ENCODE measurements around the gene OAT.

The OAT gene

DNA sequence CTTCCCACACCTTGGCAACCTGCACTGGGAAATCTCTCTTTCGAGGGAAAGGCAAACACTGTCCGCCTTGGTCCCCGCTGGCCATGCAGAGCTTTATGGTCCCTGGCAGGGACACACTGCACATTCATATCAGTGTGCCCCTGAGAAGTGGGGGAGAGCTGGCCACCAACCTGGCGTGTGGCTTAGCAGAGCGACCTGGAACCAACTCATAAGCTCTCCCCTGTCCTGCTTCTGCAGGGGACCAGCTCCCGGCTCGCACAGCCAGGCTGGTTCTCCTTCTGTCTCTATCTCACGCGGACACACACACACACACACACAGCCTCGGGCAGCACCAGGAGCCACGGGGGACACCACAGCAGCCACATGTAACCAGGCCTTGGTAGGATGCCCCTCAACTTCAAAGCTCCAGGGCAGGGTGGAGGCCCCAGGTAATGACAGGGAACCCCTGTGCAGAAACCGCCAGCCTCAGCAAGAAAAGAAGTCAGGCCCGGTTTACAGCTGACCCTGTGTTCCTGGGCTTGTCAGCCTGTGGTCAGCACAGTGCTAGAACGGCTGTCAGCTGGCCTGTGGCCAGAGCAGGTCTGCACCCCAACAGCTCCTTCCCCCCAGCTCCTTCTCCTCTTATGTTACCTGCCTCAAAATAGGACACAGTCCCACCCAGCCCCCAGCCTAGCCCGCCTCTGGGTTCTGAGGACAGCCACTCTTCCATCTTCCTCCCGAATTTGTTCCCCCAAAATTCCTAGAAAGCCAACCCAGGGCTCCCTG is 69.3 kb downstream of the OAT start:
- in situ Hi-C loops (cut with HindIII; ENCODE audit: low pct_unique_long_range_greater_than_20kb, low sequenced_read_pairs) = no loop called here
- TF ChIP-seq JUND (IDR thresholded peaks at IDR 0.05; ENCODE audit: low read depth) = no peak
- DNase-seq (ENCODE audit: low read depth in 1 of 2, low spot score in 1 of 2) = no peak

DNA sequence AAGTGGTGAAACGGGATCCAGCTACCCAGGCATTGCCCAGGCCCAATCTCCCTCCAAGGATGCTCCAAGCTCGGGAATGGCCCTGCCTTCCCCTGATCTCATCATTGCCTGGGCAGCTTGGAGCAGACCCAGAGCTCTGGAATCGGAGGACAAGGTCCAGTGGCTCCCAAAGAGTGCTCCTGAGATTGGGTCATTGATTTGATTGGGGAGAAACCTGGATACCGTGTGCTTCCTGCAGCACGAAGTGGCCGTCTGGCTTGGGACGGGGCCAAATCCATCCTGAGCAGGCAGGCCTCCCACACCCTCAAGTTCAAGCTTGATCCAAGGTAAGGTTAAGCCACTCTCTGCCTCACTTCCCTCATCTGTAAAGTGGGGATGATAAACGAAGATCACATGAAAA is 69.9 kb downstream of the OAT start:
- in situ Hi-C loops (cut with HindIII; ENCODE audit: low pct_unique_long_range_greater_than_20kb, low sequenced_read_pairs) = no loop called here
- TF ChIP-seq JUND (IDR thresholded peaks at IDR 0.05; ENCODE audit: low read depth) = no peak
- DNase-seq (ENCODE audit: low read depth in 1 of 2, low spot score in 1 of 2) = no peak

DNA sequence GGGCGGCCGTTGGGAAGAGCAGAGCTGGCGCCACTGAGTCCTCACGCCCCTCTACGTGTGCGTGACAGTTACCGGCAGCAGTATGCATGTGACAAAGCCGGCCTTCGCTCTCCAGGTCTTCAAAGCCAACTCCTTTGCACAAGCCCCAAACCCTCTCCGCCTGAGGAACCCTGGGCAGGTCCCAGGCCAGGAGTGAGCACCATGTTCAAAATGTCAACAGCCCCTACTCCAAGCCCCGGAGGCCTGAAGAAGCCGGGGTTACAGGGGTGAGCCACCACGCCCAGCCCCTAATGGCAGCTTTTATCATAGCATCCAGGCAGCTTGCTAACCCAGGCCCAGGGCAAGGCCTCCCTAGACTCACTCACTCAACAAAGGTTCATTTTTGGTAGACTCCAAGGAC is 70.8 kb downstream of the OAT start:
- in situ Hi-C loops (cut with HindIII; ENCODE audit: low pct_unique_long_range_greater_than_20kb, low sequenced_read_pairs) = no loop called here
- TF ChIP-seq JUND (IDR thresholded peaks at IDR 0.05; ENCODE audit: low read depth) = no peak
- DNase-seq (ENCODE audit: low read depth in 1 of 2, low spot score in 1 of 2) = no peak
